GM19238 (cell line): ENCODE results near the gene IL17REL.
"Not testable (repeated sequence)": the region's sequence is repeated elsewhere in the genome, so short reads cannot be mapped to it uniquely, and the experiment has no call there.

Source experiments
- DNase-seq: peaks from one replicate; pipeline ENCODE4 v3.0.0; 2011; ENCODE audit warnings: low spot score; ENCODE audit not compliant: insufficient read length

The IL17REL gene

GRCh38 chr22:49945042-49945794 is 67.3 kb downstream of the IL17REL start:
- DNase-seq, result not testable (repeated sequence)
